Ishikawa (cell line): ENCODE results near the gene FNDC11.

Source experiments
- EP300 ChIP-seq: IDR thresholded peaks from 2 replicates; pipeline ENCODE4 v1.6.1; 2012; ENCODE audit warnings: borderline replicate concordance
- MAX ChIP-seq: IDR thresholded peaks from 2 replicates; pipeline ENCODE4 v1.6.1; 2012
- RAD21 ChIP-seq: IDR thresholded peaks from 2 replicates; pipeline ENCODE4 v1.6.1; 2012; ENCODE audit warnings: low read depth
- REST ChIP-seq: IDR thresholded peaks from 2 replicates; pipeline ENCODE4 v1.6.1; 2012; ENCODE audit warnings: low read depth, mild to moderate bottlenecking
- USF1 ChIP-seq: IDR thresholded peaks from 2 replicates; pipeline ENCODE4 v1.6.1; 2012
- ZBTB7A ChIP-seq: IDR thresholded peaks from 2 replicates; pipeline ENCODE4 v1.6.1; 2012; ENCODE audit warnings: low read depth

GRCh38 chr20:63565021-63565698, 11.2 kb downstream of the FNDC11 start:
- TF ChIP-seq MAX = no peak
- no peak for TF ChIP-seq EP300
- TF ChIP-seq REST = no peak
- TF ChIP-seq ZBTB7A = no peak
- TF ChIP-seq RAD21 = no peak
- TF ChIP-seq USF1 = no peak
